GM13977 (cell line): ENCODE measurements around the gene HSD17B1.
A peak's percentile ranks its signal among the peaks of the same experiment; 100 is the strongest.

Experiments used
- DNase-seq: peaks from one replicate; pipeline ENCODE4 v3.0.0; 2012; ENCODE audit warnings: low spot score
- CTCF ChIP-seq: IDR thresholded peaks from 2 replicates; pipeline ENCODE4 v1.5.1; 2012; ENCODE audit warnings: mild to moderate bottlenecking, control low read depth; ENCODE audit not compliant: insufficient read depth; ENCODE audit errors: extremely low read depth, missing control alignments
- in situ Hi-C: fragments of 300-500 bp; cut with MboI; formaldehyde crosslinking; loops from one replicate; pipeline ENCODE4 v1.12.0; 2022; ENCODE audit warnings: low sequenced_read_pairs, low pct_unique_long_range_greater_than_20kb, mixed read lengths, inconsistent platforms; ENCODE audit not compliant: unreplicated experiment

HSD17B1 gene

GRCh38 chr17:42574463-42574862, 21.7 kb downstream of the HSD17B1 start:
- TF ChIP-seq CTCF, result no peak
- in situ Hi-C loops, result loop anchor here (10.0 to 25.0 kb wide), 3 partner anchors 110 to 363 kb away; partner anchors contain the start of genes CCR10, CNTNAP1 and RAMP2
- no peak for DNase-seq

DNA sequence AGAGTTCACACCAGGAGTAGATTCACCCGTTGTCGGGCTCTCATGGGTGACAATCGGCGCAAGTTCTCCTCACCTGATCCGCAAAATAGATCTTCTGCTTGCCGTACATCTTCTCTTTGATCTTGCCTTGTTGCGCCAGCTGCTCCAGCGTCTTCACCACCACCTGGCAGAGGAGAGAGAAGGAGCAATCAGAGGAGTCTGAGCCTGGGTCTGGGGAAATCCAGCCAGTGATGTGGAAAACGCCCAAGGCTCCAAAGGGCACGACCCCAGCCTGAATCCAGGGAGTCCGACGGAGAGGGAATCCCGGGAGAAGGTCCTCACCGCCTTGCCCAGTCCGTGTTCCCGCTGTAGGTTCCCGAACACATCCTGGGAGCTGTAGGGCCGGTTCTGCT, 24.4 kb downstream of the HSD17B1 start:
- no peak for TF ChIP-seq CTCF
- in situ Hi-C loops, result loop anchor here (10.0 kb wide), 2 partner anchors 108 to 188 kb away; partner anchors contain the start of genes CCR10, CNTNAP1 and RAMP2
- no peak for DNase-seq

- TF ChIP-seq CTCF, result peak; percentile 47
- peak; percentile 95 for DNase-seq
- in situ Hi-C loops, result loop anchor here (10.0 kb wide), 2 partner anchors 107 to 187 kb away; partner anchors contain the start of genes CCR10, CNTNAP1 and RAMP2
Measured at GRCh38 chr17:42577532-42578281, 25.0 kb downstream of the HSD17B1 start, which contains the start of gene PSMC3IP. TSS of gene PSMC3IP (minus strand) at chr17:42577729. CDS start at chr17:42577686, 43 bp downstream.

- DNase-seq, result peak; percentile 88
- in situ Hi-C loops, result loop anchor here (10.0 kb wide), 2 partner anchors 106 to 186 kb away; partner anchors contain the start of genes CCR10, CNTNAP1 and RAMP2
- TF ChIP-seq CTCF, result peak; percentile 81
Measured at GRCh38 chr17:42578282-42578869, 25.7 kb downstream of the HSD17B1 start.

DNA sequence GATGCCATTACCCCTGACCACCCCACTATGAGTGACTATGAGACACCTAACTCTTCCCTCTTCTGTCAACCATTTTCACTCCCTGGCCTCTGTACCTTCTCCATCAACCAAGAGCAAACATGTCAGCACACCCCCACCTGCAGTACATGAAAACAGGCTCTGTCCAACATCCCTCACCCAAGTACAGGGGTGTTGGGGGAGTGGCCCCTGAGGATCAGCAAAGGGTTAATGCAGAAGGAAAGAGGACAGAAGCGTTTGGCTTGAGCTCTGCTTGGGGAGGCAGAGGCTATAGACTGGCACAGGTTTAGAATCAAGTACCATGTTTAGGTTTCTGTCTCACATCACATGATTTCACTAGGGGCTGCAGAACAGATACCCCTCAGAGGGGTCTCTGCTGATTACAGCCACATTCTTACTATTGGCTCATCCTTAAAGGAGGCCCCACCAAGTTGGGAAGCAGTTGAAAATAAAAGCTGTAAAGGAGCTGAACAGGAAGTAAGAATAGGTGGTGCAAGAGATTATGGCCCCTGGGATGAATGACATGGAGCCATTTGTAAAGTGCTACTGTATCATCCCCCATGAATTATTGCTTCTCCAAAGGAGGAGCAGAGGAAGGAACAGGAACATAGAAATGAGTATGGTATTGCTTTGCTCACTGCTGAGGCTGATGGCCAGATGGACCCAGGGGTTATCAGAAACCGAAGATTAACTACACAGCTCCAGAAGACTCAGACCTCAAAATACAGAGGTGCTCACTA, 27.2 kb downstream of the HSD17B1 start:
- DNase-seq, result no peak
- in situ Hi-C loops, result loop anchor here (10.0 kb wide), 2 partner anchors 105 to 185 kb away; partner anchors contain the start of genes CCR10, CNTNAP1 and RAMP2
- TF ChIP-seq CTCF, result no peak

- DNase-seq, result no peak
- TF ChIP-seq CTCF, result no peak
- in situ Hi-C loops, result no loop called here
Measured at GRCh38 chr17:42581744-42582270, 29.1 kb downstream of the HSD17B1 start.
